HUDEP-2 (cell line): ENCODE results near the gene MS4A3.
A peak's percentile ranks its signal among the peaks of the same experiment; 100 is the strongest.
"Not testable (repeated sequence)": the region's sequence is repeated elsewhere in the genome, so short reads cannot be mapped to it uniquely, and the experiment has no call there.

ENCODE experiments used
- DNase-seq, 76 experiments: peaks; one replicate each; lab custom pipeline; 2025; ENCODE audit not compliant: unreplicated experiment in 76 of 76; lab: John Stamatoyannopoulos, UW

Gene MS4A3

GRCh38 chr11:60088364-60088763 is 31.9 kb downstream of the MS4A3 start, which contains the start of gene MS4A2:
TSS of gene MS4A2 (plus strand) at chr11:60088664. CDS start at chr11:60088766, 102 bp downstream.
- no peak for DNase-seq

DNA sequence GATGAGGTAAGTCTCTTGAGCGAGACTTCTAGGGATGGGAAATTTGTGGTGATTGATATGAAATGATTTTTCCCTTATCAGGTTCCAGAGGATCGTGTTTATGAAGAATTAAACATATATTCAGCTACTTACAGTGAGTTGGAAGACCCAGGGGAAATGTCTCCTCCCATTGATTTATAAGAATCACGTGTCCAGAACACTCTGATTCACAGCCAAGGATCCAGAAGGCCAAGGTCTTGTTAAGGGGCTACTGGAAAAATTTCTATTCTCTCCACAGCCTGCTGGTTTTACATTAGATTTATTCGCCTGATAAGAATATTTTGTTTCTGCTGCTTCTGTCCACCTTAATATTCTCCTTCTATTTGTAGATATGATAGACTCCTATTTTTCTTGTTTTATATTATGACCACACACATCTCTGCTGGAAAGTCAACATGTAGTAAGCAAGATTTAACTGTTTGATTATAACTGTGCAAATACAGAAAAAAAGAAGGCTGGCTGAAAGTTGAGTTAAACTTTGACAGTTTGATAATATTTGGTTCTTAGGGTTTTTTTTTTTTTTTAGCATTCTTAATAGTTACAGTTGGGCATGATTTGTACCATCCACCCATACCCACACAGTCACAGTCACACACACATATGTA is 39.1 kb downstream of the MS4A3 start:
- DNase-seq = no peak

DNA sequence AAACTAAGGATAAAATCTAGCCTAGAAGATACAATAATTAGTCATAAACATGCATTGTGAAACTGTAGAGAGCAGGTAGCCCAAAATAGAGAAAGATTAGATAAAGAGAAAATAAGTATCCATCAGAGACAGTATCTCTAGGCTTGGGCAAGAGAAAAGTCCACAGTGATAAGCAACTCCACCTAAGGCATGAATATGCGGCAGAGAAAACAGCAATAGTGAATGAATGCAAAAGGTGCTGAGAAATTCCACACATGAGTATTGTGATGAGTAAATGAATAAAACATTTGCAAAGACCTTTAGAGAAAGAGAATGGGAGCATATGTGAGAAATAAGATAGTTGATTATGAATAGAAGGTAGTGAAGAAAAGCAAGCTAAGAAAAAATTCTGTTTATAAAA is 40.7 kb downstream of the MS4A3 start:
- DNase-seq = no peak

GRCh38 chr11:60098508-60098907 is 42.0 kb downstream of the MS4A3 start:
- no peak for DNase-seq

GRCh38 chr11:60100516-60100915 is 44.1 kb downstream of the MS4A3 start:
- DNase-seq = no peak

DNA sequence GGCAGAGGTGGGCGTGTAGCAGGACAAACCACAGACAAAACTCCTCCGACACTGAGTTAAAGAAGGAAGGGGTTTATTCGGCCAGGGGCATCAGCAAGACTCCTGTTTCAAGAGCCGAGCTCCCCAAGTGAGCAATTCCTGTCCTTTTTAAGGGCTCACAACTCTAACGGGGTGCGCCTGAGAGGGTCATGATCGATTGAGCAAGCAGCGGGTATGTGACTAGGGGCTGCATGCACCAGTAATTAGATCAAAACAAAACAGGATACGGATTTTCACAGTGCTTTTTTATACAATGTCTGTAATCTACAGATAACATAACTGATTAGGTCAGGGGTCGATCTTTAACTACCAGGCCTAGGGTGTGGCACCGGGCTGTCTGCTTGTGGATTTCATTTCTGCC is 44.9 kb downstream of the MS4A3 start:
- DNase-seq = not testable (repeated sequence)

GRCh38 chr11:60104471-60105115 is 48.1 kb downstream of the MS4A3 start:
- peak in 60 of 76 experiments; percentile 2 to 91 (median 66) for DNase-seq

- not testable (repeated sequence) for DNase-seq
Measured at GRCh38 chr11:60108631-60109030, 52.2 kb downstream of the MS4A3 start.

GRCh38 chr11:60111793-60112192 is 55.3 kb downstream of the MS4A3 start:
- no peak for DNase-seq

DNA sequence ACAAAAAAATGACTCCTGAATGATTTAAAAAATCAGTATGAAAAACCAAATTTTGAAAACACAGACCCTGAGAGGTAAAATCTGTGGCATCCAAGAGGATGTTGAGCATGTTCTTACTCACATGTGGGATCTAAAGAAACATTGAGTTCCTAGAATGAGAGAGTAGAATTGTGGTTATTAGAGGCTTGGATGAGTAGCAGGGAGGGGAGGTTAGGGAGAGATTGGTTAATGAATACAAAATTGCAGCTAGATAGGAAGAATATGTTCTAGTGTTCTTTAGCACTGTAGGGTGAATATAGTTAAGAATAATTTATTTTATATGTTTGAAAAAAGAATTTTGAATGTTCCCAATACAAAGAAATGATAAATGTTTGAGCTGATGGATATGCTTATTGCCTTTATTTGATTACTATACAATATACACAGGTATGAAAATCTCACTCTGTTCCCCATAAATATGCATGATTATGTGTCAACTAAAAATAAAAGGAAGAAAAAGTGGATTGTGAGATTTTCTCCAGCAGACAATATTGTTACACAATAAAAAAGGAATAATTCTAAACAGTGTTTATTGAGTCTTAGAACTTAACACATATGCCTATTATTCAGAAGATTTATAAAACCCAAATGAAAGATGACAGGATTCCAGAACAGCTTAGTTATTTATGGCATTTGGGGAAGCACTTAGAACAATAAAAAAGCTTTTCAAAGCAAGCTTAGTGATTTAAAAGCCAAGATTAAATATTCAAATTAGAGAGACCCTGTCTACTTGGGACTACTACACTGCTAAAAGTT is 60.7 kb downstream of the MS4A3 start:
- DNase-seq = no peak

DNA sequence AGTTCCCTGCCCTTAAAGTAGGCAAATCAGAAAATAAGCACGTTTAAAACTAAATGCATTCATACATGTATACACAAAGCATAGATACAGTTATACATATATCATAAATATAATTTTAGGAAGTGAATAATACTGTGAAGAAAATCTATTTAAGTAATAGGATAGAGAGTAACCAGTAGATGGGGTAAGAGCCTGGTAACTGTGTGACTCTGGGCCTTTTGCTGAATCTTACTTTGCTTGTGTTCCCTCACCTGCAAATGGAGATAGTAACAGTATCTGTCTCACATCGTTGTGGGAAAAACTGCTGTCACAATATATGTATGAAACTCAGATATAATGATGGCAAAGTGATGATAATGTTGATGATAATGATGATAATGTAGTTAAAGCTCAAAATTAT is 61.9 kb downstream of the MS4A3 start:
- peak in 3 of 76 experiments; percentile 12 to 59 (median 36) for DNase-seq

- DNase-seq = no peak
Measured at GRCh38 chr11:60119710-60120109, 63.2 kb downstream of the MS4A3 start.
